Measurements from ENCODE around the gene UBE2L5.

UBE2L5 gene

GRCh38 chr13:30465593-30466357, 43.5 kb downstream of the UBE2L5 start, which contains the start of gene HMGB1:
TSS of gene HMGB1 (minus strand) at chr13:30465936. CDS start at chr13:30463680, 2,256 bp downstream.
- no peaks in the 10 kb centered on the region for H3K9me3 ChIP-seq (ENCODE audit: low read length)
- H3K79me2 ChIP-seq (ENCODE audit: insufficient read depth, low read length), result peaks cover 33% of the 10 kb centered on the region
- no peaks in the 10 kb centered on the region for H4K20me1 ChIP-seq (ENCODE audit: insufficient read depth, low read length)
- TF ChIP-seq CTCF (IDR thresholded peaks at IDR 0.05; ENCODE audit: low read length) (no peak), EZH2 (IDR thresholded peaks at IDR 0.05; ENCODE audit: borderline replicate concordance, low read length) (no peak)
- peaks cover 33% of the 10 kb centered on the region for H3K36me3 ChIP-seq (ENCODE audit: insufficient read depth, low read length)
- peak within 1 kb of the TSS; percentile 92 for H3K27ac ChIP-seq (ENCODE audit: low read depth, low read length, poor library complexity, severe bottlenecking)
- peaks cover 17% of the 10 kb centered on the region; the same call in 1 of the 2 replicates for H3F3A ChIP-seq (ENCODE audit: insufficient read depth, low read length)
- H3K9me2 ChIP-seq (ENCODE audit: low read depth, low read length), result no peaks in the 10 kb centered on the region
- peak within 1 kb of the TSS; percentile 84 for H3K4me2 ChIP-seq (ENCODE audit: low read length)
- peaks cover 46% of the 10 kb centered on the region for H3K4me1 ChIP-seq (ENCODE audit: insufficient read depth, low read length, severe bottlenecking)
- peak within 1 kb of the TSS; percentile 93 for H3K4me3 ChIP-seq (ENCODE audit: low read depth, low read length, poor library complexity, severe bottlenecking)
- peak within 1 kb of the TSS; percentile 98 for H3K9ac ChIP-seq (ENCODE audit: low read length)
- no peak within 1 kb of the TSS for H2AFZ ChIP-seq (ENCODE audit: low read length)
- no peaks in the 10 kb centered on the region for H3K27me3 ChIP-seq (ENCODE audit: insufficient read depth, low read length)

- peak overlapping the region; percentile 84 for H3K4me2 ChIP-seq (ENCODE audit: low read length)
- peak overlapping the region; percentile 83 for H3K9ac ChIP-seq (ENCODE audit: low read length)
- no peaks in the 10 kb centered on the region for H3K27me3 ChIP-seq (ENCODE audit: insufficient read depth, low read length)
- no peak for TF ChIP-seq CTCF (IDR thresholded peaks at IDR 0.05; ENCODE audit: low read length)
- no peak for TF ChIP-seq EZH2 (IDR thresholded peaks at IDR 0.05; ENCODE audit: borderline replicate concordance, low read length)
- peak overlapping the region; percentile 93 for H3K4me3 ChIP-seq (ENCODE audit: low read depth, low read length, poor library complexity, severe bottlenecking)
- peaks cover 31% of the 10 kb centered on the region for H3K36me3 ChIP-seq (ENCODE audit: insufficient read depth, low read length)
- H3K9me3 ChIP-seq (ENCODE audit: low read length), result no peaks in the 10 kb centered on the region
- H3F3A ChIP-seq (ENCODE audit: insufficient read depth, low read length), result peaks cover 17% of the 10 kb centered on the region; the same call in 1 of the 2 replicates
- H3K4me1 ChIP-seq (ENCODE audit: insufficient read depth, low read length, severe bottlenecking), result peaks cover 44% of the 10 kb centered on the region
- H4K20me1 ChIP-seq (ENCODE audit: insufficient read depth, low read length), result no peaks in the 10 kb centered on the region
- H3K79me2 ChIP-seq (ENCODE audit: insufficient read depth, low read length), result peaks cover 33% of the 10 kb centered on the region
- no peaks in the 10 kb centered on the region for H3K9me2 ChIP-seq (ENCODE audit: low read depth, low read length)
- no peak overlapping the region for H2AFZ ChIP-seq (ENCODE audit: low read length)
- peak overlapping the region; percentile 92 for H3K27ac ChIP-seq (ENCODE audit: low read depth, low read length, poor library complexity, severe bottlenecking)
These were observed 44.0 kb downstream of the UBE2L5 start for GRCh38 chr13:30466358-30466714.

- Histone ChIP-seq H3K36me3 (ENCODE audit: insufficient read depth, low read length) (peaks cover 26% of the 10 kb centered on the region), H3K9me2 (ENCODE audit: low read depth, low read length) (no peaks in the 10 kb centered on the region), H3K9me3 (ENCODE audit: low read length) (no peaks in the 10 kb centered on the region), H3K4me1 (ENCODE audit: insufficient read depth, low read length, severe bottlenecking) (peaks cover 39% of the 10 kb centered on the region), H3F3A (ENCODE audit: insufficient read depth, low read length) (peaks cover 14% of the 10 kb centered on the region; the same call in 1 of the 2 replicates), H3K4me2 (ENCODE audit: low read length) (peak overlapping the region; percentile 84), H3K79me2 (ENCODE audit: insufficient read depth, low read length) (peaks cover 31% of the 10 kb centered on the region), H3K27me3 (ENCODE audit: insufficient read depth, low read length) (no peaks in the 10 kb centered on the region), H3K27ac (ENCODE audit: low read depth, low read length, poor library complexity, severe bottlenecking) (peak overlapping the region; percentile 92), H4K20me1 (ENCODE audit: insufficient read depth, low read length) (no peaks in the 10 kb centered on the region), H3K9ac (ENCODE audit: low read length) (peak overlapping the region; percentile 83), H2AFZ (ENCODE audit: low read length) (no peak overlapping the region), H3K4me3 (ENCODE audit: low read depth, low read length, poor library complexity, severe bottlenecking) (peak overlapping the region; percentile 93)
- TF ChIP-seq EZH2 (IDR thresholded peaks at IDR 0.05; ENCODE audit: borderline replicate concordance, low read length) (no peak), CTCF (IDR thresholded peaks at IDR 0.05; ENCODE audit: low read length) (no peak)
These were observed 44.6 kb downstream of the UBE2L5 start for GRCh38 chr13:30466841-30467252.

All from OCI-LY1 (cell line).